ENCODE results near the gene PLEKHD1. TPM values are rescaled to one million over a fixed set of nuclear protein-coding genes. Genes with fewer than 3 reads are reported as not detected.
"Not testable (repeated sequence)": the region's sequence is repeated elsewhere in the genome, so short reads cannot be mapped to it uniquely, and the experiment has no call there.

PLEKHD1 gene
- total RNA-seq, 1 experiment from 2014 or later, result 0.15 TPM

GRCh38 chr14:69475194-69475818 is 9.2 kb upstream of the PLEKHD1 start:
- ChIA-PET CTCF (interaction anchor here (0.6 to 1.6 kb wide), 4 partner anchors 10 to 17 kb away, joined by 3 to 5 read pairs (median 4); no protein-coding TSS in a partner anchor), POLR2A (ENCODE audit: unreplicated experiment) (no interaction called here)
- H4K20me1 ChIP-seq (ENCODE audit: low read length), result no peaks in the 10 kb centered on the region
- intact Hi-C loops (cut with micrococcal nuclease), result loop anchor here (5.0 kb wide), 1 partner anchor 233 kb away; no protein-coding TSS in a partner anchor
- no peak overlapping the region for H3K27ac ChIP-seq (ENCODE audit: low read length)
- no peak overlapping the region for H3K4me3 ChIP-seq (ENCODE audit: low read length)
- no peak overlapping the region for H3K9ac ChIP-seq (ENCODE audit: low read length)
- DNase-seq (peak; percentile 66), ATAC-seq (peak; percentile 51)
- H3K27me3 ChIP-seq (ENCODE audit: low read length), result no peaks in the 10 kb centered on the region
- no peak overlapping the region for H3K4me2 ChIP-seq (ENCODE audit: low read length)
- no peak overlapping the region for H2AFZ ChIP-seq (ENCODE audit: low read length)
- H3K4me1 ChIP-seq (ENCODE audit: insufficient read depth, low read length), result peaks cover 11% of the 10 kb centered on the region
- no peaks in the 10 kb centered on the region for H3K36me3 ChIP-seq (ENCODE audit: low read depth, low read length)
- H3K9me3 ChIP-seq (ENCODE audit: low read length), result no peaks in the 10 kb centered on the region
- no peaks in the 10 kb centered on the region for H3F3A ChIP-seq (ENCODE audit: low read length, unreplicated experiment)
- no peaks in the 10 kb centered on the region for H3K9me2 ChIP-seq (replicated peaks; ENCODE audit: low read length)
- no peaks in the 10 kb centered on the region for H3K79me2 ChIP-seq (ENCODE audit: low read length)
- no TSS peak for BruUV-seq (replicated peaks)
- TF ChIP-seq CTCF (conservative IDR thresholded peaks at IDR 0.05; ENCODE audit: low read depth, low read length) (peak; percentile 76), EZH2 (IDR thresholded peaks at IDR 0.05; ENCODE audit: low read length, unreplicated experiment) (no peak)

- H3K9ac ChIP-seq (ENCODE audit: low read length); H3K4me3 ChIP-seq (ENCODE audit: low read length); POLR2A ChIA-PET (ENCODE audit: unreplicated experiment); H3K9me2 ChIP-seq (replicated peaks; ENCODE audit: low read length); H3F3A ChIP-seq (ENCODE audit: low read length, unreplicated experiment); H2AFZ ChIP-seq (ENCODE audit: low read length); H3K27me3 ChIP-seq (ENCODE audit: low read length); BruUV-seq (replicated peaks); H3K36me3 ChIP-seq (ENCODE audit: low read depth, low read length); H3K79me2 ChIP-seq (ENCODE audit: low read length); H3K27ac ChIP-seq (ENCODE audit: low read length); H4K20me1 ChIP-seq (ENCODE audit: low read length); H3K4me2 ChIP-seq (ENCODE audit: low read length); H3K9me3 ChIP-seq (ENCODE audit: low read length): not testable (repeated sequence)
- peaks cover 11% of the 10 kb centered on the region for H3K4me1 ChIP-seq (ENCODE audit: insufficient read depth, low read length)
- CTCF ChIA-PET, result interaction anchor here (0.6 to 1.4 kb wide), 6 partner anchors 12 to 269 kb away, joined by 3 to 6 read pairs (median 4); no protein-coding TSS in a partner anchor
- ATAC-seq (peak; percentile 3; the same call in 1 of the 2 replicates), DNase-seq (peak; percentile 19)
- intact Hi-C loops (cut with micrococcal nuclease), result loop anchor here (5.0 kb wide), 1 partner anchor 235 kb away; no protein-coding TSS in a partner anchor
Measured at GRCh38 chr14:69476824-69477450, 7.6 kb upstream of the PLEKHD1 start.

- BruUV-seq (replicated peaks); H3F3A ChIP-seq (ENCODE audit: low read length, unreplicated experiment); H3K9ac ChIP-seq (ENCODE audit: low read length); H4K20me1 ChIP-seq (ENCODE audit: low read length); H3K4me3 ChIP-seq (ENCODE audit: low read length); ATAC-seq; H3K9me2 ChIP-seq (replicated peaks; ENCODE audit: low read length); H3K4me1 ChIP-seq (ENCODE audit: insufficient read depth, low read length); H3K4me2 ChIP-seq (ENCODE audit: low read length); POLR2A ChIA-PET (ENCODE audit: unreplicated experiment); H3K9me3 ChIP-seq (ENCODE audit: low read length); H3K27ac ChIP-seq (ENCODE audit: low read length); H2AFZ ChIP-seq (ENCODE audit: low read length); H3K36me3 ChIP-seq (ENCODE audit: low read depth, low read length); DNase-seq; H3K79me2 ChIP-seq (ENCODE audit: low read length): not testable (repeated sequence)
- CTCF ChIA-PET, result interaction anchor here (0.6 kb wide), 1 partner anchor 253 kb away, joined by 4 read pairs; no protein-coding TSS in a partner anchor
- intact Hi-C loops (cut with micrococcal nuclease), result loop anchor here (5.0 kb wide), 1 partner anchor 236 kb away; no protein-coding TSS in a partner anchor
- H3K27me3 ChIP-seq (ENCODE audit: low read length), result peaks cover 13% of the 10 kb centered on the region
Measured at GRCh38 chr14:69478055-69478454, 6.5 kb upstream of the PLEKHD1 start.

Measured in PC-3 (cell line).